Measurements from ENCODE around the gene SLC8B1.

DNA sequence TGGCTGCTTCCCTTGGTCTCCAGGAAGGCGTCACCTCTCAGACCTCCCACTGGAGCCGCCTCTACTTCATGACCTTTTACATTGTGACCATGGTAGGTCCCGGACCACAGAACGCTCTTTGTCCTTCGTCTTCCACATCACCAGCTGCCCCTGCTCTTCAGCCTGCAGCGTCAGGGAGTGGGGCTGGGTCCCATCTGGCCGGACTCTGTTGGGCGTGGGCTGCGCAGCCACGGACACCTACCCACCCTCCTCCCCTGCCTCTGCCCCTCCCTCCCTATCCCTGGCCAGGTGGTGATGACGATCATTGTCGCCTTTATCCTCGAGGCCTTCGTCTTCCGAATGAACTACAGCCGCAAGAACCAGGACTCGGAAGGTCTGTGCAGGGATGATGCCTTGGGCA is 43.3 kb downstream of the SLC8B1 start:
- TF ChIP-seq CTCF (IDR thresholded peaks at IDR 0.05): no peak
- no peak for TF ChIP-seq POLR2A (IDR thresholded peaks at IDR 0.05)
